Neuronal stem cell (in vitro differentiated cells): ENCODE measurements around the gene PPP1R8.

ENCODE experiments used
- DNase-seq: peaks from one replicate; pipeline ENCODE4 v3.0.0-alpha.2; 2013; ENCODE audit warnings: low spot score
- H2AFZ ChIP-seq: one replicate; pipeline ENCODE4 v1.6.1; 2013; ENCODE audit warnings: mild to moderate bottlenecking, low read length, inconsistent platforms
- H2AK5ac ChIP-seq: 2 replicates; pipeline ENCODE4 v1.6.1; 2013; ENCODE audit warnings: low read depth, mild to moderate bottlenecking, inconsistent platforms, low read length, moderate library complexity, mixed read lengths
- H2BK120ac ChIP-seq: 2 replicates; pipeline ENCODE4 v1.6.1; 2013; ENCODE audit warnings: low read depth, mild to moderate bottlenecking, inconsistent platforms, low read length, moderate library complexity, mixed read lengths
- H2BK12ac ChIP-seq: one replicate; pipeline ENCODE4 v1.6.1; 2013; ENCODE audit warnings: low read length, inconsistent platforms
- H2BK15ac ChIP-seq: 2 replicates; pipeline ENCODE4 v1.6.1; 2013; ENCODE audit warnings: mild to moderate bottlenecking, low read length, inconsistent platforms, mixed read lengths
- H2BK5ac ChIP-seq: one replicate; pipeline ENCODE4 v1.6.1; 2013; ENCODE audit warnings: inconsistent platforms, mild to moderate bottlenecking, low read length, moderate library complexity
- H3K14ac ChIP-seq: one replicate; pipeline ENCODE4 v1.6.1; 2013; ENCODE audit warnings: low read length, inconsistent platforms
- H3K18ac ChIP-seq: 2 replicates; pipeline ENCODE4 v1.6.1; 2013; ENCODE audit warnings: low read length, inconsistent platforms
- H3K23ac ChIP-seq: 2 replicates; pipeline ENCODE4 v1.6.1; 2013; ENCODE audit warnings: low read depth, mild to moderate bottlenecking, mixed read lengths, low read length, inconsistent platforms; ENCODE audit not compliant: poor library complexity
- H3K27ac ChIP-seq: replicated peaks from 3 replicates; pipeline ENCODE4 v1.5.1; 2013; ENCODE audit warnings: low read length, inconsistent platforms
- H3K27me3 ChIP-seq, 3 experiments: 2 replicates each; pipeline ENCODE4 v1.6.1; 2013; ENCODE audit warnings: low read length in 3 of 3, mild to moderate bottlenecking in 2 of 3, inconsistent platforms in 1 of 3, low read depth in 1 of 3, mixed read lengths in 1 of 3, moderate library complexity in 1 of 3; ENCODE audit not compliant: control insufficient read depth in 3 of 3, insufficient read depth in 3 of 3
- H3K36me3 ChIP-seq, 2 donors: replicated peaks in 1 of 2; 2 replicates each; pipeline ENCODE4 v1.6.1; 2013; ENCODE audit warnings: low read length in 2 of 2; ENCODE audit not compliant: control insufficient read depth in 2 of 2, insufficient read depth in 2 of 2
- H3K4ac ChIP-seq: 2 replicates; pipeline ENCODE4 v1.6.1; 2013; ENCODE audit warnings: inconsistent platforms, mild to moderate bottlenecking, low read length, moderate library complexity
- H3K4me1 ChIP-seq, 2 donors: 1 replicate in 1 of 2; 2 replicates in 1 of 2; pipeline ENCODE4 v1.6.1; 2013; ENCODE audit warnings: low read length in 2 of 2, low read depth in 1 of 2; ENCODE audit not compliant: control insufficient read depth in 2 of 2, insufficient read depth in 1 of 2
- H3K4me2 ChIP-seq: one replicate; pipeline ENCODE4 v1.6.1; 2013; ENCODE audit warnings: mild to moderate bottlenecking, low read length, inconsistent platforms; ENCODE audit not compliant: insufficient read depth, poor library complexity, severe bottlenecking
- H3K4me3 ChIP-seq, 2 donors: 2 replicates each; pipeline ENCODE4 v1.5.1; 2013; ENCODE audit warnings: low read length in 2 of 2, mild to moderate bottlenecking in 2 of 2, inconsistent platforms in 1 of 2, moderate library complexity in 1 of 2
- H3K79me1 ChIP-seq: one replicate; pipeline ENCODE4 v1.6.1; 2013; ENCODE audit warnings: low read depth, mild to moderate bottlenecking, inconsistent platforms, low read length, moderate library complexity
- H3K9ac ChIP-seq: one replicate; pipeline ENCODE4 v1.6.1; 2013; ENCODE audit warnings: mild to moderate bottlenecking, low read depth, low read length, inconsistent platforms; ENCODE audit not compliant: poor library complexity
- H3K9me3 ChIP-seq, 2 donors: replicated peaks in 1 of 2; 2 replicates each; pipeline versions ENCODE3 to v1.6.1; 2013; ENCODE audit warnings: low read length in 2 of 2, mild to moderate bottlenecking in 2 of 2, inconsistent platforms in 1 of 2, low read depth in 1 of 2, mixed read lengths in 1 of 2, moderate library complexity in 1 of 2; ENCODE audit not compliant: control insufficient read depth in 2 of 2, insufficient read depth in 1 of 2
- H4K8ac ChIP-seq: one replicate; pipeline ENCODE4 v1.6.1; 2013; ENCODE audit warnings: low read depth, mild to moderate bottlenecking, inconsistent platforms, low read length, moderate library complexity
- H4K91ac ChIP-seq: one replicate; pipeline ENCODE4 v1.6.1; 2013; ENCODE audit warnings: low read length, low read depth, mild to moderate bottlenecking, inconsistent platforms; ENCODE audit not compliant: poor library complexity
- WGBS, 2 donors: extraction: QIAGEN DNeasy Blood & Tissue Kit; methylation state at CpG; one replicate each; pipeline ENCODE4 v1.1.7; 2013; ENCODE audit warnings: missing lambda C conversion rate in 2 of 2, mixed read lengths in 1 of 2; ENCODE audit not compliant: insufficient read length in 2 of 2, insufficient replicate concordance in 1 of 2; ENCODE audit errors: extremely low coverage in 2 of 2; 5-methylcytosine and 5-hydroxymethylcytosine counted together

The PPP1R8 gene

DNA sequence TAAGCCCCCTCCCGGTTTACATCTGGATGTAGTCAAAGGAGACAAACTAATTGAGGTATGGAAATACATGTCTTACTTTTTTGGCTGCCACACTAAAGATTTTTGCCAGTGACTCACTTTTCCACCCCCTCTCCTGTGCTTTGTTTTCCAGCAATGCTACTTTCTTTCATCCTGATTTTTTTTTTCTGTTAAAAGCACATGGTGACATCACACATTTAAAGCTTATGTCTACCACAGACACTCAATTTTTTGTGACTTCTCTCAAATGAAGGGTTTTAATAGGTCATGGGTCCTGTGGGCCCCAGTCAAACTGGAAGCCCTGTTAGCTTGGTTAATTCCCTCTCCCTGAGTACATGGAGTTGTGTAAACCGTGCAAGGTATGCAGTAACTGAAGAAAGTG is 2.2 kb downstream of the PPP1R8 start:
- H3K23ac ChIP-seq, result no peak overlapping the region
- H3K27me3 ChIP-seq, result no peaks in the 10 kb centered on the region
- H3K79me1 ChIP-seq, result peaks cover 3% of the 10 kb centered on the region
- DNase-seq, result no peak
- peaks cover 2 to 45% of the 10 kb centered on the region in 2 donors for H3K36me3 ChIP-seq
- H2AFZ ChIP-seq, result no peak overlapping the region
- H3K4ac ChIP-seq, result no peak overlapping the region
- H3K9ac ChIP-seq, result no peak overlapping the region
- no peak overlapping the region for H2BK5ac ChIP-seq
- H3K27ac ChIP-seq, result no peak overlapping the region
- peaks cover 4 to 6% of the 10 kb centered on the region in 2 donors for H3K4me1 ChIP-seq
- H3K14ac ChIP-seq, result no peak overlapping the region
- H2BK12ac ChIP-seq, result no peak overlapping the region
- H2BK15ac ChIP-seq, result no peak overlapping the region
- H3K4me3 ChIP-seq, result no peak overlapping the region
- peaks cover 0 to 2% of the 10 kb centered on the region in 2 donors for H3K9me3 ChIP-seq
- H4K91ac ChIP-seq, result no peak overlapping the region
- no peak overlapping the region for H2AK5ac ChIP-seq
- no peak overlapping the region for H4K8ac ChIP-seq
- no peak overlapping the region for H3K18ac ChIP-seq
- H2BK120ac ChIP-seq, result no peak overlapping the region
- no CpG with 5 or more reads among the region's 2 CpGs for WGBS, 2 donors
- H3K4me2 ChIP-seq, result no peak overlapping the region

DNA sequence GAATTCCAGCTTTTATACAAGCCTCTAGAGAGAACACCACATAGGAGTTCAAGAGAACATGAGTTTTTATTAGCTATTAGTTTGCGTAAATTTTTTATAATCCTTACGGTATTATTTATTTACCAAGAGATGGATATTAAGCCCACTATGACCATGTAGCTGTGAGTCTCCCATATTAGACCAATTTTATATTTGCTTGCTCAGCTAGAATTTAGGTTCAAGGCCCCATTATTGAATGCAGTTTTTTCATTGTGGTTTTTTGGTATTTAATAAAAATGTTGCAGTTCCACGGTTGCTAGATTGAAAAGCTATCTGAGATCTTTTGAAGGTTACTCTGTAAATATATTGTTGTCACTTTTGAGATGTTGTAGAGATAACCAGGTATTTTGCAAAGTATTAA is 2.9 kb downstream of the PPP1R8 start:
- Histone ChIP-seq H4K8ac (no peak overlapping the region), H4K91ac (no peak overlapping the region), H3K4me1 (peaks cover 4 to 6% of the 10 kb centered on the region in 2 donors), H2AFZ (no peak overlapping the region), H3K18ac (no peak overlapping the region), H2BK5ac (no peak overlapping the region), H3K23ac (no peak overlapping the region), H2AK5ac (no peak overlapping the region), H2BK120ac (no peak overlapping the region), H3K27ac (no peak overlapping the region), H3K36me3 (peaks cover 2 to 49% of the 10 kb centered on the region in 2 donors), H3K27me3 (no peaks in the 10 kb centered on the region), H2BK15ac (no peak overlapping the region), H3K9ac (no peak overlapping the region), H3K79me1 (peaks cover 3% of the 10 kb centered on the region), H2BK12ac (no peak overlapping the region), H3K4ac (no peak overlapping the region), H3K4me2 (no peak overlapping the region), H3K14ac (no peak overlapping the region), H3K9me3 (peaks cover 0 to 2% of the 10 kb centered on the region in 2 donors), H3K4me3 (no peak overlapping the region)
- DNase-seq, result no peak
- WGBS, 2 donors, result no CpG with 5 or more reads among the region's 3 CpGs

DNA sequence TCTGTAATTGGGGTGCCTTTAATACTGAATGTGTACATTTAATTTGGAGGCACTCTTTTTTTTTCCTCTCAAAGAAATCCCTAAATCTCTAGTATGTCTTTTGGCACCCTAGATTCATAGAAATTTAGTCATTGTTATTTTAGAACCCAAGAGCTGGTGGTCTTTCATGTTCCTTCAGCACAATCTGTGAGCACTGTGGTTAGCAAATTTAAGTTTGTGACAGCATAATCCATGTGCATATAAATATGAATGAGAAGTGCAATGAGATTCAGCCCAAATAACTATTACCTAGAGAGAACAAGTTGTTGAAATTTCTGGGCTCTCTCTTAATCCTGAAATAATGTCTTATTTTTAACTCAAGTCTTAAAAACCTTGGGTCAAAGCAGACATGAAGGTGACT is 4.5 kb downstream of the PPP1R8 start:
- Histone ChIP-seq H3K79me1 (peaks cover 5% of the 10 kb centered on the region), H4K91ac (no peak overlapping the region), H3K4me2 (no peak overlapping the region), H4K8ac (no peak overlapping the region), H3K9me3 (peaks cover 0 to 2% of the 10 kb centered on the region in 2 donors), H3K18ac (no peak overlapping the region), H3K27ac (no peak overlapping the region), H2AFZ (no peak overlapping the region), H3K9ac (no peak overlapping the region), H3K27me3 (no peaks in the 10 kb centered on the region), H3K4ac (no peak overlapping the region), H3K36me3 (peaks cover 10 to 65% of the 10 kb centered on the region in 2 donors), H3K14ac (no peak overlapping the region), H2BK5ac (no peak overlapping the region), H2AK5ac (no peak overlapping the region), H3K4me3 (no peak overlapping the region), H3K23ac (no peak overlapping the region), H2BK12ac (no peak overlapping the region), H3K4me1 (peaks cover 0 to 6% of the 10 kb centered on the region in 2 donors), H2BK120ac (no peak overlapping the region), H2BK15ac (no peak overlapping the region)
- no peak for DNase-seq

DNA sequence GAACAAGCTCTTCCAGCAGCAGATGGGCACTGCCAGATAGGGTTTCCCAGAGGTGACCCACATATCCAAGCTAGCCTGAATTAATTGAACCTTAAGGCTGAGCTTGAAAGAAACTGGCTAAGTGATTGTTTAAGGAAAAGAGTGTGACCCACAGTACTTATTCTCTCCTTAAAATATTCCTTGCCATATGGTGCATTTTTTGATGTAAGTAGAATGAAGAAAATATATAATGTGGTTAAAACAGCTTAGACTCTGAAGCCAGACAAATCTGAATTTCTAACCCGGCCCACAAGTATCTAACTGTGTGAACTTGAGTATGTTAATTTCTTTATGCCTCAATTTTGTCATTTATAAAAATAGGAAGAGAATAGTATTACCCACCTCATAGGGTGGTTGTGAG is 4.9 kb downstream of the PPP1R8 start:
- Histone ChIP-seq H3K4me3 (no peak overlapping the region), H3K4me1 (peaks cover 0 to 6% of the 10 kb centered on the region in 2 donors), H2BK12ac (no peak overlapping the region), H3K4me2 (no peak overlapping the region), H3K9me3 (peaks cover 0 to 2% of the 10 kb centered on the region in 2 donors), H3K4ac (no peak overlapping the region), H3K27me3 (no peaks in the 10 kb centered on the region), H3K23ac (no peak overlapping the region), H2AFZ (no peak overlapping the region), H3K79me1 (peaks cover 5% of the 10 kb centered on the region), H4K8ac (no peak overlapping the region), H2BK5ac (no peak overlapping the region), H2BK15ac (no peak overlapping the region), H3K18ac (no peak overlapping the region), H2AK5ac (no peak overlapping the region), H4K91ac (no peak overlapping the region), H2BK120ac (no peak overlapping the region), H3K14ac (no peak overlapping the region), H3K36me3 (peaks cover 14 to 69% of the 10 kb centered on the region in 2 donors), H3K9ac (no peak overlapping the region), H3K27ac (no peak overlapping the region)
- WGBS, 2 donors, result no CpG with 5 or more reads among the region's 1 CpG
- no peak for DNase-seq
